Upper lobe of left lung (tissue), 6 donors: ENCODE data around the gene SORD. TPM values are rescaled to one million over a fixed set of nuclear protein-coding genes. Genes with fewer than 3 reads are reported as not detected.
"Not testable (repeated sequence)": the region's sequence is repeated elsewhere in the genome, so short reads cannot be mapped to it uniquely, and the experiment has no call there.

Source experiments
- ATAC-seq, 2 donors: fragments of 200-7000 bp; cut with Tn5 transposase; one replicate each; pipeline ENCODE4 v1.9.1; 2022; ENCODE audit warnings: mild to moderate bottlenecking in 2 of 2, moderate library complexity in 2 of 2; ENCODE audit not compliant: low FRiP score in 2 of 2
- DNase-seq, 2 donors: peaks; one replicate each; pipeline ENCODE4 v3.0.0-alpha.2; 2019 to 2020
- H3K27ac ChIP-seq, 4 donors: fragments of 200-600 bp; sonication (generic); one replicate each; pipeline ENCODE4 v1.5.1; 2016 to 2019
- H3K27me3 ChIP-seq, 4 donors: fragments of 200-600 bp; sonication (generic); one replicate each; pipeline ENCODE4 v1.5.1; 2017 to 2019
- H3K36me3 ChIP-seq, 4 donors: fragments of 200-600 bp; sonication (generic); one replicate each; pipeline ENCODE4 v1.5.1; 2016 to 2019
- H3K4me1 ChIP-seq, 4 donors: fragments of 200-600 bp; sonication (generic); one replicate each; pipeline ENCODE4 v1.5.1; 2018 to 2019
- H3K4me3 ChIP-seq, 4 donors: fragments of 200-600 bp; sonication (generic); one replicate each; pipeline ENCODE4 v1.5.1; 2017 to 2019; ENCODE audit warnings: mild to moderate bottlenecking in 2 of 4, moderate library complexity in 1 of 4
- H3K9me3 ChIP-seq, 4 donors: fragments of 200-600 bp; sonication (generic); one replicate each; pipeline ENCODE4 v1.5.1; 2018 to 2019
- CTCF ChIP-seq, 6 experiments: fragments of 450-650 bp in 4 of 6; fragments of 200-600 bp in 2 of 6; sonication (generic) in 2 of 6; IDR thresholded peaks; one replicate each; pipeline ENCODE4 v1.5.1; 2016 to 2019; ENCODE audit warnings: antibody characterized with exemption in 6 of 6
- EP300 ChIP-seq, 4 donors: sonication (generic); formaldehyde crosslinking; IDR thresholded peaks; one replicate each; pipeline ENCODE4 v1.5.1; 2017; ENCODE audit warnings: antibody characterized with exemption in 4 of 4, control low read depth in 2 of 4
- POLR2A ChIP-seq, 4 donors: fragments of 450-650 bp; IDR thresholded peaks; one replicate each; pipeline ENCODE4 v1.5.1; 2016 to 2017; ENCODE audit warnings: antibody characterized with exemption in 4 of 4, mild to moderate bottlenecking in 2 of 4
- POLR2AphosphoS5 ChIP-seq, 2 donors: sonication (generic); formaldehyde crosslinking; IDR thresholded peaks; one replicate each; pipeline ENCODE4 v1.5.1; 2017; ENCODE audit warnings: antibody characterized with exemption in 2 of 2
- WGBS, 2 donors: methylation state at CpG; one replicate each; pipeline ENCODE4 v1.1.5; 2017 to 2018; 5-methylcytosine and 5-hydroxymethylcytosine counted together
- total RNA-seq, 6 donors: library from RNA; depleted of rRNA in 4 of 6; stranded (reverse); fragments of >200 nt in 4 of 6; gene quantifications; one replicate each; pipeline versions ENCODE4 v1.1.0 to v1.2.1, GENCODE V29; 2016 to 2021
- donor health status: DM: no; HTN: no; CAD: no; lungs with moderate emphysema.
- donor health status: DM: no; HTN: yes; CAD: no; lungs with severe emphysema.

SORD gene
- total RNA-seq, 6 donors from 2014 or later: 4.6 to 11.5 (median 9.3) TPM

DNA sequence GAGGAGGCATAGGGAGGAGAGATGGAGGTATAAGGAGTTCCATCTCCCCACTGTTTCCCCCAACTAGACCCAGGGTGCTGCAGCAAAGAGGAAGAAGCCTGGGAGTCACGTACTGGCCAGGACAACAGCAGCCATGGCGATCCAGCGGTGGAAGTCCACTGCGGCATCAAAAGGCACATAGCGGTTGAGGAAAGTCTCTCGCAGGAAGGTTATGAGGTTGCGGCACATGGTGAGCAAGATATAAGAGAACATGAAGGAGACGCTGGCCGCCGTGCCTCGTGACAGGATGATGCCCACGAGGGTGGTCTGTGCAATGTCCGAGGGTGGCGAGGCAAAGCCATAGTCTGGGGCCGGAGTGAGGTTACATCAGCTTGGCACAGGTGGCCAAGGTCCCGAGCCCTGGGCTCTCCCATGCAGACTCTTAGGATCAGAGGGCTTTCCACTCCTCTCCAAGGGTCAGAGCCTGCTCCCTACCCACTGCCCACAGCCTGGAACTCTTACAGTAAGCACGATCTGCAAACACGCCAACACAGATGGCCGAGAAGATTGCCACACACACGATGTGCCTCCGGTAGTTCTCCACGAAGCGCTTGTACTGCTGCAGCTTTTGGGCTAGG lies 76.7 kb downstream of the SORD start:
- Histone ChIP-seq H3K27me3 (no peaks in the 10 kb centered on the region), H3K36me3 (no peaks in the 10 kb centered on the region), H3K27ac (no peak overlapping the region), H3K9me3 (no peaks in the 10 kb centered on the region), H3K4me3 (no peak overlapping the region), H3K4me1 (no peaks in the 10 kb centered on the region)
- 85% methylated on average over 19 to 23 of the region's 23 CpGs for WGBS, 2 donors
- ATAC-seq (no peak), DNase-seq (peak in 1 of 2 donors; percentile 43)
- TF ChIP-seq POLR2A (IDR thresholded peaks at IDR 0.05) (no peak), POLR2AphosphoS5 (IDR thresholded peaks at IDR 0.05) (no peak), CTCF (IDR thresholded peaks at IDR 0.05) (no peak), EP300 (IDR thresholded peaks at IDR 0.05) (no peak)

DNA sequence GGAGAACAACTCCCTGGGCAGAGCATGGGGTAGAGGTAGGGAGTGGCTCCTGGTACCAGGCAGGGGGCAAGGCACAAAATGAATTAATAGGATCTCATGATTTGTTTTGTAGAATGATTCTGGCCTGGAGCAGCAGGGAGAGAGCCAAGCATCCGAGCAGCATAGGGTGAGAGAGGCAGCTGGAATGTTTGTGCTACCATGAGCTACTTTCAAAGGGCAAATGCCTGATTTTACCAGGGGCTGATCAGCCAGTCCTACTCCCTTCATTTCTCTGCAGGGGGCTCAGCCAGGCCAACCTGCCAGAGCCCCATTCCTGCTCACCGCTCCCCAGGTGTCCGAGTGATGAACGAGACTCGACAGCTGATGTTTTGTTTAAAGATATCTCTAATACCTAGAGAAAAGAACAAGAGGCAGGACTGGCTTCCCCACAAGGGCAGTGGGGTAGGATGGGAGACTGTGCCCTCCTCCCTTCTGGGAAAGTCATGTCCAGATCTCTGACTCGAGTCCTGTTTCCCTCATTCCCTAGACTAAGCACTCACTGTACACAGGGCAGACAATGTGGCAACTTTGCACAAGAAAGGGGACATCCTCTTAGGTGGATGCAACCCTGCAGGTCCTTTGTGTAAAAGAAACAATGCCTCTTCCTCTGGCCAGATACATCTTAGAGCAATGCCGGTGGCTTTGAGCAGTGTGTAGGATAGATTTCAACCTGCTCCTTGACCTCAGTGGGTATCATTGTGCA lies 78.1 kb downstream of the SORD start:
- DNase-seq (no peak), ATAC-seq (no peak)
- Histone ChIP-seq H3K4me3 (no peak overlapping the region), H3K27me3 (no peaks in the 10 kb centered on the region), H3K9me3 (no peaks in the 10 kb centered on the region), H3K4me1 (no peaks in the 10 kb centered on the region), H3K27ac (no peak overlapping the region), H3K36me3 (no peaks in the 10 kb centered on the region)
- no peak for TF ChIP-seq POLR2AphosphoS5 (IDR thresholded peaks at IDR 0.05)
- TF ChIP-seq CTCF (IDR thresholded peaks at IDR 0.05): no peak
- TF ChIP-seq POLR2A (IDR thresholded peaks at IDR 0.05): no peak
- no peak for TF ChIP-seq EP300 (IDR thresholded peaks at IDR 0.05)
- WGBS, 2 donors: 57 to 72% methylated on average over 7 of the region's 7 CpGs

- no peak overlapping the region for H3K27ac ChIP-seq
- no peak overlapping the region for H3K4me3 ChIP-seq
- no peaks in the 10 kb centered on the region for H3K36me3 ChIP-seq
- no peak for TF ChIP-seq EP300 (IDR thresholded peaks at IDR 0.05)
- TF ChIP-seq POLR2A (IDR thresholded peaks at IDR 0.05): no peak
- no peak for TF ChIP-seq CTCF (IDR thresholded peaks at IDR 0.05)
- TF ChIP-seq POLR2AphosphoS5 (IDR thresholded peaks at IDR 0.05): no peak
- no peaks in the 10 kb centered on the region for H3K4me1 ChIP-seq
- 84 to 86% methylated on average over 12 of the region's 12 CpGs for WGBS, 2 donors
- DNase-seq (no peak), ATAC-seq (no peak)
- H3K27me3 ChIP-seq: no peaks in the 10 kb centered on the region
- no peaks in the 10 kb centered on the region for H3K9me3 ChIP-seq
These were observed 78.8 kb downstream of the SORD start for GRCh38 chr15:45101749-45102148.

GRCh38 chr15:45102226-45102625 lies 79.2 kb downstream of the SORD start:
- Histone ChIP-seq H3K9me3 (no peaks in the 10 kb centered on the region), H3K4me3 (no peak overlapping the region), H3K36me3 (no peaks in the 10 kb centered on the region), H3K27me3 (no peaks in the 10 kb centered on the region), H3K4me1 (no peaks in the 10 kb centered on the region), H3K27ac (no peak overlapping the region)
- ATAC-seq (no peak), DNase-seq (peak in 1 of 2 donors; percentile 23)
- 82% methylated on average over 2 to 6 of the region's 6 CpGs for WGBS, 2 donors
- TF ChIP-seq CTCF (IDR thresholded peaks at IDR 0.05) (no peak), POLR2AphosphoS5 (IDR thresholded peaks at IDR 0.05) (no peak), EP300 (IDR thresholded peaks at IDR 0.05) (no peak), POLR2A (IDR thresholded peaks at IDR 0.05) (no peak)

GRCh38 chr15:45104170-45104569 lies 81.2 kb downstream of the SORD start:
- not testable (repeated sequence) for H3K27me3 ChIP-seq, H3K27ac ChIP-seq, H3K4me3 ChIP-seq, H3K4me1 ChIP-seq, H3K9me3 ChIP-seq, H3K36me3 ChIP-seq, ATAC-seq
- peak in 1 of 2 donors; percentile 32 for DNase-seq
- 90 to 91% methylated on average over 6 to 9 of the region's 9 CpGs for WGBS, 2 donors
